Stimulated activated CD4-positive, alpha-beta T cell treated with anti-CD3 and anti-CD28 coated beads, Interleukin-15, amount 100 ng/mL, for 48 hours (primary cell): ENCODE data around the gene DERA.
"Not testable (repeated sequence)": the region's sequence is repeated elsewhere in the genome, so short reads cannot be mapped to it uniquely, and the experiment has no call there.

Source experiments
- DNase-seq, 2 donors: peaks; one replicate each; pipeline ENCODE4 v3.0.0-alpha.2; 2020; ENCODE audit warnings: low read depth in 2 of 2

The DERA gene

DNA sequence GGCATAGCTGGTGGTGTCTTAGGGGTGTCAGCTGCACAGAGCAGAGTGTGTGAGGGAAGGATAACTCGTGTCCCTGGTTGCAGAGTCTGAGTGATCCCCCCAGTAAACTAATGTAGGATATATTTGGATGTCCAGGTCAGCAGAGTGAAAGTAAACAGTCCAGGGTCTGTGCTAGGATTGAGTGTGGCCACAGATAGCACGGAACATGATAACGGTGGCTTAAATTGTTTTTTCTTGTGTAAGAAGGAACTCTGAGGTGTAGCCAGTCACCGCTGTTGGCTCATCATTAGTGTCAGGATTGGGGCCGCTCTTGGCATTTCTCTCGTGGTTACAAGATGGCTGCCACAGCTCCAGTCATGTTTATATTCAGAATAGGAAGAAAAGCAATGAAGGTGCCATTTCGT lies 97.3 kb downstream of the DERA start:
- no peak for DNase-seq

DNA sequence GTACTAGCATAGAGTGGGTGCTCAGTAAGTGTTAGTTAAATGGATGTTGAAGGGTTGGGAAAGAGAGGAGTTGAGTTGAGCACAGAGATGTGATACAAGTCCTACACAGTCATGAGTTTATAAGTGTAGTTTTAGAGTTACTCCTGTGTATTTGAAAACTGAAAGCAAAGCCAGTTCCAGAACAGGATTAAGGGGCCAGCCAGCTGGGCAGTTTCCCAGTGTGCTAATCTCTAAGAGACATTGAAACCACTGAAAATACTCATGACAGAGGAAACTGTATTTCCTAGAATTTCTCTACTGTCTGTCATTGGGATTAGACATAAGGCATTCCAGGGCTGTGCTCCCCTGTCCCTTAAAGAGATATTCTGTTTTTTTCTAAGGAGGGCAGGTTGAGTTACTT lies 101.0 kb downstream of the DERA start:
- no peak for DNase-seq

DNA sequence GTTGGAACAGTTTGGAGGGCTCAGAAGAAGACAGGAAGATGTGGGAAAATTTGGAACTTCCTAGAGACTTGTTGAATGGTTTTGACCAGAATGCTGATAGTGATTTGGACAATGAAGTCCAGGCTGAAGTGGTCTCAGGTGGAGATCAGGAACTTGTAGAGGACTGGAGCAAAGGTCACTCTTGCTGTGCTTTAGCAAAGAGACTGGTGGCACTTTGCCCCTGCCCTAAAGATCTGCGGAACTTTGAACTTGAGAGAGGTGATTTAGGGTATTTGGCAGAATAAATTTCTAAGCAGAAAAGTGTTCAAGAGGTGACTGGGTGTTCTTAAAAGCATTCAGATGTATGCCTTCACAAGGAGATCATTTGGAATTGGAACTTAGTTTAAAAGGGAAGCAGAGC lies 102.6 kb downstream of the DERA start:
- not testable (repeated sequence) for DNase-seq

DNA sequence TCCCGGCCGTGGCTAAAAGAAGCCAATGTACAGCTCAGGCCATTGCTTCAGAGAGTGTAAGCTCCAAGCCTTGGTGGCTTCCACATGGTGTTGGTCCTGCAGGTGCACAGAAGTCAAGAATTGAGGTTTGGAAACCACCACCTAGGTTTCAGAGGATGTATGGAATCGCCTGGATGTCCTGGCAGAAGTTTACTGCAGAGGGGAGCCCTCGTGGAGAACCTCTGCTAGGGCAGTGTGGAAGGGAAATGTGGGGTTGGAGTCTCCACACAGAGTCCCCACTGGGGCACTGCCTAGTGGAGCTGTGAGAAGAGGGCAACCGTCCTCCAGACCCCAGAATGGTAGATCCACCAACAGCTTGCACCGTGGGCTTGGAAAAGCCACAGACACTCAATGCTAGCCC lies 103.3 kb downstream of the DERA start:
- DNase-seq = not testable (repeated sequence)

DNA sequence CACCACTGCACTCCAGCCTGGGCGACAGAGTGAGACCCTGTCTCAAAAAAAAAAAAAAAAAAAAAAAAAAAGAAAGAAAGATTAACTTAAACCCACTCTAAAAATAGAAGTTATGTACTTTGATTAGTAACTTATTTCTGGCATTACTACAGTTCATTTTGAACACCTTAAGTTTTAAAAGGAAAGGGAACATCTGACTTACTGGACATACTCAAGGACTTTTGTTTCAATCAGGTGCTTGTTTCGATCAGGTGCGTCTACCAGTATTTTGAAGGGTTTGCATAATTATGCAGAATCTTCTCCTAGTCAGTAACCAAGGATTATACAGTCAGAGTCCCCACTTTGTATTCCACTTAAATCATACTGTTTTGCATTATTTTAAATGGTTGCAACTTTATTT lies 105.6 kb downstream of the DERA start:
- no peak for DNase-seq

DNA sequence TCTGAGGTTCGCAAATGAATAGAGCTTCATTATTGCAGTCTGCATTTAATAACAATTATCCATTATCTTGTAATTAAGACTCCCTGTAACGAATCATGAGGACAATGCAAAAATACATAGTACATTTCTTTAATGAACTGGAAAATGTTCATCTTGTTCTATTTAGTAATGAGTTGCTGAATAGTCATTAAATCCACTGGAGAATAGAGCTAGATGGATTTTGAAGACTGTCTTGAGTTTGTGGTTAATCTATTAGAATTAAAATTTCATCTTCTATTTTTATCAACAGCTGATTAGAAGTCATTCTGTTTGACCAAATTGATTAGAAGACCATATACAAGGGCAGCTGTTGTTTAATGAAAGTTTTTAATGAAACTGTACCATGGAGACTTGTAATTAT lies 107.2 kb downstream of the DERA start:
- DNase-seq = no peak

DNA sequence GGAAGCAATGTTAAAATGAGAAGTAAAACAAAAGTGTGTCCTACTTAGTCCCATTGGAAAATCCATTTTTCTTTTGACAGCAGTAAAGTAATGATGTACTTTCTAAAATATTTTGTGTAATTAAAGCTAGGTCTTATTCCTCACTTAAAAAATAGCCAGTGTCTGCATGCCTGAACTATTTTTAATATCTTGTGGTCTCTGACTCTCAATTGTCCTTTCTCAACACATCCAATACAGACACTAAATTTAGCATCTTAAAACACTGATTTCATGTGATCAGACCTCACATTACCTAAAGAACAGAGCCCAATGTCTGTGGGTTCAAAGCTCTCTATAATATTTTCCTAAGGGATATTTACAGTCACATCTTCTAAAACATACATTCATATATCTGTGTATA lies 108.0 kb downstream of the DERA start:
- DNase-seq = no peak

DNA sequence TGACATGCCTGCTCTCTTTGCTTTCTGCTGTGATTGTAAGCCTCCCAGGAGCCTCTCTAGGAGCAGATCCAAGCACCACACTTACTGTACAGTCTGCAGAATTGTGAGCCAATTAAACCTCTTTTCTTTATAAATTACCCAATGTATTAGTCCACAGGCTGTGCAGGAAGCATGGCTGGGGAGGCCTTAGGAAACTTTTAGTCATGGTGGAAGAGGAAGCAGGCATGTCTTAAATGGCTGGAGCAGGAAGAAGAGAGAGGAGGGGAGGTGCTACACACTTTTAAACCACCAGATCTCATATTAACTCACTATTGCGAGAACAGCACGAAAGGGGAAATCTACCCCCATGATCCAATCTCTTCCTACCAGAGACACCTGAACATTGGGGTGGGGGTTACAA lies 108.9 kb downstream of the DERA start:
- DNase-seq = no peak

DNA sequence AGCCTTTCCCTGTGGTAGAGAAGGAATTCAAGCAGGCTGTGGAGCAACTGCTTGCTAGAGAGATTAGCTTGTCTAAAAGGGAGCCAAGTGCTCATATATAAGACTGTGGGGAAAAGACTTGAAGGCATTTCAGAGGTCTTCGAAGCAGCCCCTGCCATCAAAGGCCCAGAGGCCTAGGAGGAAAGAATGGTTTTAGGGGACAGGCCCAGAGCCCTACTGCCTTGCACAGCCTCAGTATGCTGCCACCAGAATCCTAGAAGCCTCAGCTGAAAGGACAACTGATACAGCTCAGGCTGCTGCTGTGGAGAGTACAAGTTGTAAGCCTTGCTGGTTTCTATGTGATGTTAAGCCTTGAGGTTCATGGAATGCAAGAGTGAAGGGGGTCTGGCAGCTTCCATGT lies 109.9 kb downstream of the DERA start:
- DNase-seq = no peak

DNA sequence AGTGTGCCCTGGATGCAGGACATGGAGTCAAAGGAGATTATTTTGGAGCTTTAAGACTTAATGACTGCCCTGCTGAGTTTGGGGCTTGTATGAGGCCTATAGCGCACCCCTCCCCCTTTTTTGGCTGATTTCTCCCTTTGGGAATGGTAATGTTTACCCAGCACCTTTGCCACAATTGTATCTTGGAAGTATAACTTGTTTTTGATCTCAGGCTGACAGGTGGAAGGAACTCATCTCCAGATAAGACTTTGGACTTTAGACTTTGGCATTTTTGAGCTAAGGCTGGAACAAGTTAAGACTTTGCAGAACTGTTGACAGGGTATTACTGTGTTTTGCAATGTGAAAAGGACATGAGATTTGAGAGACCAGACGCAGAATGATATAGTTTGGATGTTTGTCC lies 110.5 kb downstream of the DERA start:
- DNase-seq = no peak

DNA sequence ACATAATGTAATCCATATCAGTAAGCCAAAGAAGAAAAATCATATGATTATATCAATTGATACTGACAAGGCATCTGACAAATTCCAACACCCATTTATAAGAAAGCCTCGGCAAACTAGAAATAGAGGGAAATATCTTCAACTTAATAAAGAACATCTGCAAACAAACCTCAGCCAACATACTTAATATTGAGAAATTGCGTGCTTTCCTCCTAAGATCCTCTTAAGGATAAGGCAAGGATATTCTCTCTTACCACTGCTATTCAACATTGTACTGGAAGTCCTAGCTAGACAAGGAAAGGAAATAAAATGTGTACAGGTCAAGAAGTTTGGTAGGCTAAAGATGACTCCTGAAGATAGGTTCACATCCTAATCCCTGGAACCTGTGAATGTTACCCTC lies 115.9 kb downstream of the DERA start:
- no peak for DNase-seq

DNA sequence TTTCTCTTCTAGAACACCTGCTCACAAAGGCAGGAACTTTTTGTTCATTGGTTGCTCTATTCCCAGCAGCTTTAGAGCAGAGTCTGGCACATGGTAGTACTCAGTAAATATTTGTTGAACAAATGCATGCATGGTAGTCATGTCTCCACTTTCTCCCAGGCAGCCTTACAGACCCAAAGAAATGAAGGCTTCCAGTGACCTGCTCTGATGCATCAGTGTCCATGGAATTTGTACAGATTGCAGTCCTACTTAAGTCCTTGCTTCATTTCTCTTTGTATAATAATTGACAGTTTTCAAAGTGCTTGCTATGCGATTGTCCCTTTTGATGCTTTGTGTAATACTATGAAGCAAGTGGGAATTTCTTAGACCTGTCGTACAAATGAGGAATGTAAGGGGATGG lies 119.6 kb downstream of the DERA start:
- DNase-seq = no peak

DNA sequence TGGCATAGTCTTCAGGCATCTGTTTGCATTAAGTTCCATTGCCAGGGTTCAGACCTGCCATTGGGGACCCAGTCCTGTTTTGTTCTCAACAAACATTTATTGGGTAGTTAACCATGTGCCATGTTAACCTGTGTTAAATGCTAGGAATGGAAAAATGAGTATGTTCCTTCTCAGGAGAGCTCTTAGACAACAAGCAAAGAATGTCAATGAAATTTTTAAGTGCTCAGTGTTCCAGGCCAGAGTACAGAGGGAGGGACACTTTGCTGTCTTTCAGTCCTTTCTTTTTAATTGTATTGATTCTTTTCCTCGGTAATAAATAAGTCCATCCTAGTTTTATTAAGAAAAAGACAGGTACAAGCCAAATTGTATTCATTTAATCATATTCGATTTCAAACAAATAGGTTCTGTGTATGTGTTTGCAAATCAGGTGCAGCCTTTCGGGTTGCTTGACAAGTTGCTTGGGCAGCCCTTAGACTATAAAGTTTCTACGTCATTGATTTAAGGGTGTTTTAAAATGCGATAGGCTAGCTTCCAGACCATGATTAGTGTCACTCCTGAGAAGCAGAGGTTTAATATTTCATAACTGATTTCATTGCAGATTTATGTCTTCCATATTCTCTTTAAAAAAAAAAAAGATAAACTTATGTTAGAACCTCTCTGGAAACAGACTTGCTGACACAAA lies 123.1 kb downstream of the DERA start:
- no peak for DNase-seq

DNA sequence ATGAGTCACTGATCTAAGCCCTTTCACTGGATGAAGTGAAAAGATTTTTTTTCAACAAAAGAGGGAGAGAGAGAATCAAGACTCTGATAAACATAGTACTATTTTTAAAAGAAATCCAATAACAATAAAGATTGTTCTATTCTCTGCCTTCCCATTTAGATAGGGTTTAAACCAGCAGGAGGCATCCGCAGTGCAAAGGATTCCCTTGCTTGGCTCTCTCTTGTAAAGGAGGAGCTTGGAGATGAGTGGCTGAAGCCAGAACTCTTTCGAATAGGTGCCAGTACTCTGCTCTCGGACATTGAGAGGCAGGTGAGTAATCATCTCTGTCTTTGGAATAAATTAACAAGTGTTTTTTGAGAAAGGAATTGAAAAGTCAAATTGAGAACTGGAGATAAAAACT lies 124.9 kb downstream of the DERA start:
- DNase-seq = no peak

DNA sequence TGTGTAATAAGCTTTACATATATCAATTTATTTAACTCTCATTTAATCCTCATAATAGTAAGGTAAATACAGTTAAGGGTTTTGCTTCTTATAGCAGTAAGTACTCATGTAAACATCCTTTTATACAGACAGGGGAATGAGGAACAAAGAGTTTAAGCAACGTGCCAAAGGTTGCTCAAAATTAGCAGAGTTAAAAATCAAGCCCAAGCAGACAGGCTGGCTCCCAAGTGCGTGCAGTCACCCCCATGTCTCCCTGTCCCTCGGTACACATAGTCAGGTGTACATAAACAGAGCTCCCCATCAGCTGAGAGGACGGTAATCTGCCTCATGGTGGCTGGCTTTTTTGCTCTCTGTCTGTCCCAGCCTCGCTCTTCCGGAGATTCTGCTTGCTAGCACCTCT lies 126.4 kb downstream of the DERA start:
- DNase-seq = no peak

DNA sequence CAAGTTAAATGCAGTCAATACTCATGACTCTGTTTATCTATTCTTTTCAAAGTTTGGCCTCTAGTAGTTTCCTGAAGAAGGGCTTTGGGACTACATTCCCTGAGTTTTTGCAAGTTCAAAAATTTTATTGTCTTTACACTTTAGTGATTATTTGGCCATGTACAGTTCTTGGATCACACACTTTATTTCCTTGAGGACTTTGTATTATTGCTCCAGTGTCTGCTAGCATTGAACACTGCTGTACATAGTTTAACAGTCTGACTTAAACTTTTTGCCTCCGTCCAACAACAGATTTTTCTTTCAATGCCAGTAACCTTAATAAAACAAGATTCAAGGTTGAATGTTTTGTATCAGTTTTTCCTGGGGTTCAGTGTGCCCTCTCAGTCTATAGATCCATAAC lies 132.3 kb downstream of the DERA start:
- DNase-seq = no peak

DNA sequence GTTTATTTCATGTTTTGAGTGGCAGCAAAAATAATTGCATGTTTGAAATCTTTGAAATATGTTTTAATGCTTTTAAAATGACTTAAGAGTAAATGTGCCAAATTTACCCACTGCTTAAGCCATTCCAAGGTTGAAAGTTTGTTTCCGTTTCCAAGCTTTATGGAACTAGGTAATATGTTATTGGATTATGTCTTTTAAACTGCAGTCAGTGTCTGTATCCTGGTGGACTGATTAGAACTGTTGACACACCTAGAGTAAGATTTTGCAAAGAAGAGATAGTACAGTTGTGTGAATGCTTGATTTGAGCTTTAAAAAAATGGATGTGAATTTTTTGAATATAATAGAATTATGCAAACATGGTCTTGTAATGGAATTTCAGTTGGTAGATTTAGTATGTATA lies 135.1 kb downstream of the DERA start:
- no peak for DNase-seq

DNA sequence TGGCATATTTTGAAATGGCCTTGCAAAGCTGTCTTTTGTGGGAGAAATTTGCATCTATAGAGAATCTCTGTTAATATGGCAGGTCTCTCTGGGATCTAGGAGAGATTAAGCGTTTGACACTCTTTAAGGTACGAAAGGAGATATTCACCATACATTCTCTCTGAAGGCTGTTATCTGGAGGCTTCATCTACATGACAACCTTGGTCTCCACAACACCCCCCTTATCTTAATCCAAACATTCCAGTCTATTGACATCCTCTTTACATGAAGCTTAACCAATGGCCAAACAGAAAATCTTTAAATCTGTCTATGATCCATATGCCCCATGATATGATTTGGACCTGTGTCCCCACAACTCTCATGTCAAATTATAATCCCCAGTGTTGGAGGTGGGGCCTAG lies 137.4 kb downstream of the DERA start:
- DNase-seq = no peak

DNA sequence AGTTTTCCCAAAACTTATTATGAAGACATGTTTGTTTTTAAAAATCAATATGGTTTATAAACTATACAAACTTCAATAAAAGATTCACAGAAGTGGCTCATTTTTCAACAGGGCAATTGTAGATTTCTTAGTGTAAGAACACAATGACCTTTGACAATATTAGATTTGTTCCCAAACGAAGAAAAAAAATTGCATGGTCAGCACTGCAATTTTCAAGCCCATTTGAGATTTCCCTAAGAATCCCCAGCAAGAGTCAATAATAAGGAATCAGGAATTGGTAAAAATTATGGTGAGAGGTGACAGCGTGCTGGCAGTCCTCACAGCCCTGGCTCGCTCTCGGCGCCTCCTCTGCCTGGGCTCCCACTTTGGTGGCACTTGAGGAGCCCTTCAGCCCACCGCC lies 145.8 kb downstream of the DERA start:
- DNase-seq = no peak

DNA sequence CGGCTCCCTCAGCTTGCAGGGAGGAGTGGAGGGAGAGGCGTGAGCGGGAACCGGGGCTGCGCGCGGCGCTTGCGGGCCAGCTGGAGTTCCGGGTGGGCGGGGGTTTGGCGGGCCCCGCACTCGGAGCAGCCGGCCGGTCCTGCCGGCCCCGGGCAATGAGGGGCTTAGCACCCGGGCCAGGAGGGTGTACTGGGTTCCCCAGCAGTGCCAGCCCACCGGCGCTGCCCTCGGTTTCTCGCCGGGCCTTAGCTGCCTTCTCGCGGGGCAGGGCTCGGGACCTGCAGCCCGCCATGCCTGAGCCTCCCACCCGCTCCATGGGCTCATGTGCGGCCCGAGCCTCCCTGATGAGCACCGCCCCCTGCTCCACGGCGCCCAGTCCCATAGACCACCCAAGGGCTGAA lies 146.2 kb downstream of the DERA start:
- not testable (repeated sequence) for DNase-seq

DNA sequence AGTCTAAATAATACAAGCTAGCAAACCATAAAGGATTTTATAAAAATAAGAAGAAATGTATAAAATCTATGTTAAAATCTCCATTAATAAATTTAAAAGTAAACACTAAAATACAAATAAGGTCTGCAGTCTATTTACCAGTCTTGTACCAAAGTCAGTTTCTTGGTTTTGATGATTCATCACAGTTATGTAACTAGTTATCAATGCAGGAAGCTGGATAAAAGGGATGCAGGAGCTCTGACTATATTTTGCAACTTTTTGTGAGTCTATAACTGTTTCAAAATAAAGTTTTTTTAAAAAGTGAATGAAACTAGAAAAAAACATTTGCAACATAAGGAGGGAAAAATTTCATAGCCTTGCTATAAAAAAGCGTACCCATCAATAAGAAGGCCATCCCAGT lies 151.5 kb downstream of the DERA start:
- no peak for DNase-seq

DNA sequence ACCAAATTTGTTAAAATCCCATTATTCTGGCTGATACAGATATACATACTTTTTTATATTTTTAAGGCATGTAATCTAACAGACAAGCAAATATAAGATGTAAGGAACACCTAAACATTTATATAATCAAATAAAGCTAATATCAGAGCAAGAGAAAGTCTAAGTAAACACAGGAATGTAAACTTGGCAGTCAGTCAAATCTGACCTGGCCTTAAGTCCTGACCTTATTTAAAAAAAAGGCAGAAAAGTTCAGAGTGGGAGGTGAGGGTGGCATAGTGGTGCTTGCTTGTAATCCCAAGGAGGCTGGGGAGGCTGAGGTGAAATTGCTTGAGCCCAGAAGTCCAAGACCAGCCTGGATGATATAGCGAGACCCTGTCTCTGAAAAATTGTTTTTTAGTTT lies 152.6 kb downstream of the DERA start:
- no peak for DNase-seq

DNA sequence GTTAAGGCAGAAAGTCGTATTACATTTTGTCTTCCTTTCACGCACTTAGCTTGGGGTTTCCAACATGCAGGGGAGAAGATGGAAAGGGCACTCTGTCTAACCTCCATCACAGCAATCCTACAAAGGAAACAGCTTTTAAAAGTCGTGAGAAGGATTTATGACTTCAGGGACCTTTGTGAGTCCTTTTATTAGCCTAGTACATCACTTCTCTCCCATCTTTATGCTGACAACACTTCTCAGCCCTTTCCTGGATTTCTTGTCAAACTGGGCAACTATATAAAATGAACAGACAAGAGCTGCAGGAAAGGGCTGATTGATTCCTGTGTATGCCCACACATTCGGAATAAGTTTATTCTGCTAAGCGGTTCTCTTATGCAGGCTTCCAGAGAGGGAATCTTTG lies 159.0 kb downstream of the DERA start:
- DNase-seq = no peak

DNA sequence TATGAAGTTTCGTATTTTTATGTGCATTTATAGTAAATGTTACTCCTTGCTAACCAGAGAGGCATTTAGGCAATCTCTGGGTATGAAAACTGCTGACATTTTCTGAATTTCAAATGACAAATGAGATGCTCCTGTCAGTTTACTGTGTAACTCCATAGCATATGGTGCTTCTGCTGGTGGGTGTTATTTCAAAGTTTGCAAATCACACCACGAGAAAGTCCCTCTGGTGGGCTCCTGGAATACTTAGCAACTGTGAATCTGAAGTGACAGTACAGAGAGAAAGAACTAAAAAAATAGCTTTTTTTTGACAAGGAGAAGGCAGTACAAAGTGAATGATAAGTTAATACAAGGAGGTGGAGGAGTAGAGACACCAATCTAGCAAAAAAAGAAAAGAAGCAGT lies 161.5 kb downstream of the DERA start:
- no peak for DNase-seq

DNA sequence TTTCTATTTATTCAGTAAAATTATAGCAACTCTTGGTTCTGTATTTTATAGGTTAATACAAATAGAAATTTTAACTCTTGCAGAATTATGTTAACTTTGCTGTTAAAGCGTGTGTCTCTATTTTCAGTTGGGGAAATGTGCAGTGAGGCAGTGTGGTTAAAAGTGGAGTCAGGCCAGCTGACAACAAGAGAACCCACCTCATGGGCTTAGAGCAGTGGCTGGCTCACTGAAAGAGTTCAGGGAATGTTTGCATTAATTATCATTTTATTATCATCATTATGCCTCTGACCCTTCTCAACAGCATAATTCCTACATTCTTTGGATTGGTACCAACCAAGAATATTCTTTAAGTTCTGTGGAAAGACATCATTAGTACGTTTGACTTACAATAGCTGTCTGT lies 163.8 kb downstream of the DERA start:
- no peak for DNase-seq
